Neural progenitor cell (in vitro differentiated cells): ENCODE measurements around the gene COL5A3.

Source experiments
- CTCF ChIP-seq: fragments of 200-600 bp; sonication (generic); IDR thresholded peaks from 2 replicates; pipeline ENCODE4 v1.5.1; 2017; ENCODE audit warnings: antibody characterized with exemption, mild to moderate bottlenecking
- EZH2 ChIP-seq: fragments of 200-600 bp; sonication (generic); IDR thresholded peaks from 2 replicates; pipeline ENCODE4 v1.6.1; 2017; ENCODE audit warnings: antibody characterized with exemption, mild to moderate bottlenecking, moderate library complexity
- EZH2phosphoT487 ChIP-seq: fragments of 200-600 bp; sonication (generic); IDR thresholded peaks from 2 replicates; pipeline ENCODE4 v1.6.1; 2017; ENCODE audit warnings: antibody characterized with exemption

DNA sequence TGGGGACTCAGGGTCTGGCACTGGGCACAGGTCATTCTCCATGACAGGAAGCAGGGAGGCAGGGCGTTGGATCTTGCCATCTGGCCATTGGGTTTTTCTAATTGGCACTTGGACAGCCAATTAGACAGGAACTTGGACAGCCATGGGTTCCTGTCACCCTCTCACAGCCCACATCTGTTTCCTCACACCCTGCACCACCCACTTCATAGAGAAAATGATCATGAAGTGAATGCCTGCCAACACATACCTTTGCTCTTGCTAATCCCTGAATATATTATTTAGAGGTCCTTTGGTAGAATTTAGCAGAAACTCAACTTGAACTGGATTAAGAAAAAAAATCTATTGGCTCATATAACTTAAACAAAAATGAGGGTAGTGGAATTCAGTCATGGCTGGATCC lies 69.1 kb downstream of the COL5A3 start:
- TF ChIP-seq EZH2 (no peak), CTCF (no peak), EZH2phosphoT487 (no peak)
